SU-DHL-6 (cell line): ENCODE measurements around the gene SHOX.

Experiments
- H2AFZ ChIP-seq: fragments of 200-600 bp; sonication (generic); 2 replicates; pipeline ENCODE4 v1.6.1; 2014; ENCODE audit warnings: low read depth, mild to moderate bottlenecking, moderate library complexity, mixed read lengths, antibody characterized with exemption, low read length; ENCODE audit not compliant: severe bottlenecking
- H3F3A ChIP-seq: fragments of 200-600 bp; shearing (Covaris generic); 2 replicates; pipeline ENCODE4 v1.6.0; 2016; ENCODE audit warnings: antibody characterized with exemption, mild to moderate bottlenecking; ENCODE audit not compliant: insufficient read depth
- H3K27ac ChIP-seq: fragments of 200-600 bp; sonication (generic); 2 replicates; pipeline ENCODE4 v1.5.1; 2016; ENCODE audit warnings: low read depth, mild to moderate bottlenecking, low read length, moderate library complexity, mixed read lengths
- H3K27me3 ChIP-seq: fragments of 200-600 bp; sonication (generic), shearing (Covaris generic); 2 replicates; pipeline ENCODE4 v1.6.0; 2014; ENCODE audit warnings: mild to moderate bottlenecking, low read length
- H3K36me3 ChIP-seq: fragments of 200-600 bp; sonication (generic); 2 replicates; pipeline ENCODE4 v1.6.1; 2014; ENCODE audit warnings: mild to moderate bottlenecking, low read length, mixed read lengths
- H3K4me2 ChIP-seq: fragments of 300-600, 200-600 bp; shearing (Covaris generic), sonication (generic); 2 replicates; pipeline ENCODE4 v1.6.0; 2014; ENCODE audit warnings: low read length, low read depth, mild to moderate bottlenecking; ENCODE audit not compliant: poor library complexity, severe bottlenecking
- H3K4me3 ChIP-seq: fragments of 200-600 bp; sonication (generic); 2 replicates; pipeline ENCODE4 v1.5.1; 2014; ENCODE audit warnings: antibody characterized with exemption, low read length, mild to moderate bottlenecking, mixed read lengths; ENCODE audit not compliant: insufficient read depth, poor library complexity, severe bottlenecking
- H3K79me2 ChIP-seq: fragments of 200-600 bp; sonication (generic); 2 replicates; pipeline ENCODE4 v1.6.1; 2014; ENCODE audit warnings: mild to moderate bottlenecking, low read length, moderate library complexity; ENCODE audit not compliant: insufficient read depth
- H3K9ac ChIP-seq: fragments of 200-600 bp; sonication (generic); 2 replicates; pipeline ENCODE4 v1.7.0; 2014; ENCODE audit warnings: mild to moderate bottlenecking, low read length
- H3K9me2 ChIP-seq: fragments of 200-600 bp; sonication (generic); replicated peaks from 2 replicates; pipeline ENCODE4 v1.6.1; 2014; ENCODE audit warnings: low read length; ENCODE audit not compliant: insufficient read depth
- H3K9me3 ChIP-seq: fragments of 200-600 bp; sonication (generic); 2 replicates; pipeline ENCODE4 v1.6.1; 2014; ENCODE audit warnings: low read length, mixed read lengths; ENCODE audit not compliant: insufficient read depth
- H4K20me1 ChIP-seq: fragments of 200-600 bp; sonication (generic); 2 replicates; pipeline ENCODE4 v1.6.1; 2014; ENCODE audit warnings: low read depth, mild to moderate bottlenecking, antibody characterized with exemption, low read length, moderate library complexity, mixed read lengths
- CTCF ChIP-seq: fragments of 200-600 bp; sonication (generic); IDR thresholded peaks from one replicate; pipeline ENCODE4 v1.5.1; 2017; ENCODE audit warnings: antibody characterized with exemption, mild to moderate bottlenecking, low read length, moderate library complexity; ENCODE audit not compliant: insufficient read depth, poor library complexity, severe bottlenecking
- EZH2phosphoT487 ChIP-seq: fragments of 200-600 bp; sonication (generic), shearing (Covaris generic); conservative IDR thresholded peaks from 2 replicates; pipeline ENCODE4 v1.6.1; 2018; ENCODE audit warnings: mild to moderate bottlenecking, antibody characterized with exemption, low read length, moderate library complexity, mixed read lengths

Gene SHOX

GRCh38 chrX:643241-643595, 12.6 kb downstream of the SHOX start:
- H3K4me2 ChIP-seq, result no peak overlapping the region
- no peak overlapping the region for H3K4me3 ChIP-seq
- no peaks in the 10 kb centered on the region for H3F3A ChIP-seq
- H3K27ac ChIP-seq, result no peak overlapping the region
- H3K9me2 ChIP-seq, result no peaks in the 10 kb centered on the region
- no peak for TF ChIP-seq CTCF
- no peak for TF ChIP-seq EZH2phosphoT487
- no peaks in the 10 kb centered on the region for H3K9me3 ChIP-seq
- H3K79me2 ChIP-seq, result no peaks in the 10 kb centered on the region
- no peaks in the 10 kb centered on the region for H4K20me1 ChIP-seq
- no peak overlapping the region for H3K9ac ChIP-seq
- H3K36me3 ChIP-seq, result no peaks in the 10 kb centered on the region
- no peak overlapping the region for H2AFZ ChIP-seq
- H3K27me3 ChIP-seq, result no peaks in the 10 kb centered on the region

DNA sequence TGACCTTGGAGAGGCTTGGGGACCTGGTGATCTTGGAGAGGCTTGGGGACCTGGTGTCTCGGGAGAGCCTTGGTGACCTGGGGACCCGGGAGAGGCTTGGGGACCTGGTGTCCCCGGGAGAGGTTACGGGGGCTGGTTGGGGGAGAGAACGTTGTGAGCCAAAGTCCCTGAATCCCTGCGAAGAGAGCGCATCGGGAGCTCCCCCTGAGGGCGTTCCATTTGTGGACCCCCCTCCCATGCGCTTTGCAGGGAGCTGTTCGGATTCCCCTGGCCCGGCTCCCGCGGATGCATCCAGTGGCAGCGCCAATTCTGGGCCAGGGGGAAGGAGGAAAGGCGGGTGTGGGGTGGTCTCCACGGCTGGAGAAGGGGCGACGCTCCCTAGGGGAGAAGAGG, 13.3 kb downstream of the SHOX start:
- no peak overlapping the region for H2AFZ ChIP-seq
- no peak for TF ChIP-seq CTCF
- TF ChIP-seq EZH2phosphoT487, result no peak
- H3K36me3 ChIP-seq, result no peaks in the 10 kb centered on the region
- no peaks in the 10 kb centered on the region for H3K27me3 ChIP-seq
- H3K9me3 ChIP-seq, result no peaks in the 10 kb centered on the region
- H3K9me2 ChIP-seq, result no peaks in the 10 kb centered on the region
- H3K79me2 ChIP-seq, result no peaks in the 10 kb centered on the region
- H3K4me2 ChIP-seq, result no peak overlapping the region
- no peaks in the 10 kb centered on the region for H4K20me1 ChIP-seq
- no peak overlapping the region for H3K9ac ChIP-seq
- no peak overlapping the region for H3K27ac ChIP-seq
- H3K4me3 ChIP-seq, result no peak overlapping the region
- no peaks in the 10 kb centered on the region for H3F3A ChIP-seq

GRCh38 chrX:644304-645281, 14.0 kb downstream of the SHOX start:
- Histone ChIP-seq H3K4me3 (no peak overlapping the region), H3K9ac (no peak overlapping the region), H3K79me2 (no peaks in the 10 kb centered on the region), H3K36me3 (no peaks in the 10 kb centered on the region), H4K20me1 (no peaks in the 10 kb centered on the region), H3K9me3 (no peaks in the 10 kb centered on the region), H3K9me2 (no peaks in the 10 kb centered on the region), H3K4me2 (no peak overlapping the region), H3K27me3 (no peaks in the 10 kb centered on the region), H3F3A (no peaks in the 10 kb centered on the region), H3K27ac (no peak overlapping the region), H2AFZ (no peak overlapping the region)
- TF ChIP-seq EZH2phosphoT487 (no peak), CTCF (no peak)
